IMR-90 (cell line): ENCODE data around the gene DNAJB7. TPM values are rescaled to one million over a fixed set of nuclear protein-coding genes. Genes with fewer than 3 reads are reported as not detected.
"Not testable (repeated sequence)": the region's sequence is repeated elsewhere in the genome, so short reads cannot be mapped to it uniquely, and the experiment has no call there.

Source experiments
- ATAC-seq: fragments of 200-7000 bp; cut with Tn5 transposase; 2 replicates; pipeline ENCODE4 v1.9.1; 2020; ENCODE audit warnings: low read depth, mild to moderate bottlenecking, moderate library complexity
- BruUV-seq: library from RNA; stranded (reverse); fragments of 400-500 nt; replicated peaks from 2 replicates; lab custom pipeline; 2021; lab: Mats Ljungman, UMichigan
- CTCF ChIA-PET: fragments of 300-600 bp; formaldehyde crosslinking; extraction: SDS; loops from one replicate; lab custom pipeline; 2021; ENCODE audit warnings: antibody characterized with exemption; lab: Yijun Ruan, JAX
- POLR2A ChIA-PET: fragments of 300-600 bp; sonication (Branson Sonifier 250); formaldehyde crosslinking; loops from one replicate; lab custom pipeline; 2022; ENCODE audit warnings: antibody characterized with exemption; ENCODE audit not compliant: unreplicated experiment; lab: Charles Lee
- DNase-seq: peaks from one replicate; pipeline ENCODE4 v3.0.0; 2013
- H2AFZ ChIP-seq: replicated peaks from 2 replicates; pipeline ENCODE3; 2013; ENCODE audit warnings: low read length, mild to moderate bottlenecking; ENCODE audit not compliant: poor library complexity
- H2AK5ac ChIP-seq: 2 replicates; pipeline ENCODE4 v1.6.1; 2013; ENCODE audit warnings: low read depth, low read length, inconsistent platforms
- H2AK9ac ChIP-seq: replicated peaks from 2 replicates; pipeline ENCODE3; 2013; ENCODE audit warnings: mild to moderate bottlenecking, low read depth, low read length, moderate library complexity; ENCODE audit not compliant: poor library complexity
- H2BK120ac ChIP-seq: 2 replicates; pipeline ENCODE4 v1.6.1; 2013; ENCODE audit warnings: low read depth, low read length, inconsistent platforms
- H2BK15ac ChIP-seq: 3 replicates; pipeline ENCODE4 v1.6.1; 2013; ENCODE audit warnings: low read depth, low read length, inconsistent platforms
- H2BK20ac ChIP-seq: 2 replicates; pipeline ENCODE4 v1.6.1; 2013; ENCODE audit warnings: low read depth, mild to moderate bottlenecking, inconsistent platforms, low read length, moderate library complexity
- H2BK5ac ChIP-seq: 2 replicates; pipeline ENCODE4 v1.6.1; 2013; ENCODE audit warnings: mild to moderate bottlenecking, low read depth, low read length, inconsistent platforms; ENCODE audit not compliant: poor library complexity, severe bottlenecking
- H3K14ac ChIP-seq: replicated peaks from 2 replicates; pipeline ENCODE4 v1.6.1; 2013; ENCODE audit warnings: low read depth, low read length, inconsistent platforms
- H3K18ac ChIP-seq: 2 replicates; pipeline ENCODE4 v1.6.1; 2013; ENCODE audit warnings: low read depth, low read length, control low read depth
- H3K23ac ChIP-seq: 2 replicates; pipeline ENCODE4 v1.6.1; 2013; ENCODE audit warnings: low read depth, low read length, inconsistent platforms
- H3K27ac ChIP-seq: 2 replicates; pipeline ENCODE4 v1.5.1; 2013; ENCODE audit warnings: mild to moderate bottlenecking, control low read depth, low read length; ENCODE audit not compliant: insufficient read depth
- H3K27me3 ChIP-seq: 2 replicates; pipeline ENCODE4 v1.6.1; 2013; ENCODE audit warnings: low read length; ENCODE audit not compliant: control insufficient read depth, insufficient read depth
- H3K36me3 ChIP-seq: 2 replicates; pipeline ENCODE4 v1.6.1; 2013; ENCODE audit warnings: low read length, mixed read lengths; ENCODE audit not compliant: control insufficient read depth, insufficient read depth
- H3K4ac ChIP-seq: 2 replicates; pipeline ENCODE4 v1.6.1; 2013; ENCODE audit warnings: low read depth, low read length, inconsistent platforms
- H3K4me1 ChIP-seq: 2 replicates; pipeline ENCODE4 v1.6.1; 2013; ENCODE audit warnings: low read length, mixed read lengths; ENCODE audit not compliant: control insufficient read depth, insufficient read depth
- H3K4me2 ChIP-seq: 2 replicates; pipeline ENCODE4 v1.6.1; 2013; ENCODE audit warnings: low read depth, mild to moderate bottlenecking, control low read depth, low read length, moderate library complexity
- H3K4me3 ChIP-seq: 2 replicates; pipeline ENCODE4 v1.5.1; 2013; ENCODE audit warnings: low read depth, mild to moderate bottlenecking, control low read depth, low read length, moderate library complexity; ENCODE audit not compliant: insufficient read depth
- H3K56ac ChIP-seq: 2 replicates; pipeline ENCODE4 v1.6.1; 2013; ENCODE audit warnings: low read length, inconsistent platforms; ENCODE audit not compliant: insufficient read depth; ENCODE audit errors: extremely low read depth
- H3K79me1 ChIP-seq, 2 experiments: 2 replicates each; pipeline ENCODE4 v1.6.1; 2013; ENCODE audit warnings: low read length in 2 of 2, inconsistent platforms in 1 of 2, low read depth in 1 of 2
- H3K9ac ChIP-seq: 2 replicates; pipeline ENCODE4 v1.6.1; 2013; ENCODE audit warnings: low read depth, low read length, control low read depth
- H3K9me1 ChIP-seq: 2 replicates; pipeline ENCODE4 v1.6.1; 2013; ENCODE audit warnings: low read length, inconsistent platforms; ENCODE audit not compliant: insufficient read depth
- H3K9me3 ChIP-seq: 2 replicates; pipeline ENCODE4 v1.6.1; 2013; ENCODE audit warnings: low read length; ENCODE audit not compliant: control insufficient read depth, insufficient read depth
- H4K20me1 ChIP-seq: 2 replicates; pipeline ENCODE4 v1.6.1; 2013; ENCODE audit warnings: low read length, inconsistent platforms; ENCODE audit not compliant: insufficient read depth
- H4K5ac ChIP-seq: 2 replicates; pipeline ENCODE4 v1.6.1; 2013; ENCODE audit warnings: mild to moderate bottlenecking, low read depth, low read length, control low read depth
- H4K8ac ChIP-seq, 2 experiments: 2 replicates each; pipeline ENCODE4 v1.6.1; 2013; ENCODE audit warnings: low read depth in 2 of 2, low read length in 2 of 2, control low read depth in 1 of 2, inconsistent platforms in 1 of 2
- H4K91ac ChIP-seq: 2 replicates; pipeline ENCODE4 v1.6.1; 2013; ENCODE audit warnings: low read depth, low read length, inconsistent platforms; ENCODE audit not compliant: insufficient read depth
- CHD1 ChIP-seq: IDR thresholded peaks from 2 replicates; pipeline ENCODE4 v1.6.1; 2012; ENCODE audit warnings: low read depth, low read length, improper control_type of control experiment
- WGBS, 2 experiments: methylation state at CpG; one replicate each; pipeline versions ENCODE4 v1.1.5 to v1.1.7; 2013; ENCODE audit warnings: missing lambda C conversion rate in 2 of 2; ENCODE audit not compliant: insufficient read length in 1 of 2; ENCODE audit errors: extremely low coverage in 2 of 2; 5-methylcytosine and 5-hydroxymethylcytosine counted together
- dilution Hi-C: fragments of 300-500 bp; cut with HindIII; formaldehyde crosslinking; loops from one replicate; pipeline ENCODE4 v1.14.3; 2018; ENCODE audit warnings: low sequenced_read_pairs; ENCODE audit not compliant: unreplicated experiment
- in situ Hi-C: fragments of 300-500 bp; cut with MboI; formaldehyde crosslinking; loops from 3 replicates; pipeline ENCODE4 v1.14.3; 2019; ENCODE audit warnings: low sequenced_read_pairs, inconsistent platforms, mixed read lengths
- intact Hi-C: fragments of 100-400 bp; cut with micrococcal nuclease; formaldehyde crosslinking; loops from 2 replicates; pipeline ENCODE4 v1.10.0; 2022
- polyA plus RNA-seq, 3 experiments: library from polyadenylated mRNA; depleted of rRNA; stranded (reverse); fragments of >200 nt; gene quantifications; 2 replicates each; pipeline ENCODE4 v1.2.3, GENCODE V29; 2012; ENCODE audit warnings: low replicate concordance in 1 of 3
- total RNA-seq: library from RNA; depleted of rRNA; stranded (reverse); fragments of >200 nt; gene quantifications from 2 replicates; pipeline ENCODE4 v1.2.3, GENCODE V29; 2012

Gene DNAJB7
- total and polyA plus RNA-seq, 2 of the 4 experiments (the other 2 are of a cell fraction) = not detected

DNA sequence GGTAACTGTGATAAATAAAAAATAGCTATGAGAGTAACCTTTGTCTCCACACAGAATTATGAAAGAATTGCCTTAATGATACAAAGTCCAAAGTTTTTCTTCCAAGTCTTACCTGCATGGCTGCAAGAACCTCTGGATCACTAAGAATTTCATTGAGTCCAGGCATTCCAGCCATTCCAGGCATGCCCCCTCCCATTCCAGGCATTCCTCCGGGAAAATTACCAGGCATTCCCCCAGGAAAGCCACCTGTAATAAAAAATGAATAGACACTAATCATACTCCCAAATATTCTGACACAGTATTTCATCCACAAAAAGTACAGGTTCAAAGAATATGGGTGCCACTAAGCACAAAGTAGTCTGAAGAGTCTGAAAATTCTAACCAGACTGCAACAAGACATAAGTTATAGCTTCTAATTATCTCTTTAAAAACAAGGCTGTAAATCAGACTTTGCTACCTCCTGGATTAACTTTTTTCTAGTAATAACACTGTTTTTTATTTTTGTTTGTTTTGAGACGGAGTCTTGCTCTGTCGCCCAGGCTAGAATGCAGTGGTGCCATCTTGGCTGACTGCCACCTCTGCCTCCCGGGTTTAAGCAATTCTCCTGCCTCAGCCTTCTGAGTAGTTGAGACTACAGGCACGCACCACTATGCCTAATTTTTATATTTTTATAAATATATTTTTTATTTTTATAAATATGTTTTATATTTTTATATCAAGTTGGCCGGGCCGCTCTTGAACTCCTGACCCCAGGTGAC is 34.8 kb downstream of the DNAJB7 start (continued):
- TF ChIP-seq CHD1 = no peak

DNA sequence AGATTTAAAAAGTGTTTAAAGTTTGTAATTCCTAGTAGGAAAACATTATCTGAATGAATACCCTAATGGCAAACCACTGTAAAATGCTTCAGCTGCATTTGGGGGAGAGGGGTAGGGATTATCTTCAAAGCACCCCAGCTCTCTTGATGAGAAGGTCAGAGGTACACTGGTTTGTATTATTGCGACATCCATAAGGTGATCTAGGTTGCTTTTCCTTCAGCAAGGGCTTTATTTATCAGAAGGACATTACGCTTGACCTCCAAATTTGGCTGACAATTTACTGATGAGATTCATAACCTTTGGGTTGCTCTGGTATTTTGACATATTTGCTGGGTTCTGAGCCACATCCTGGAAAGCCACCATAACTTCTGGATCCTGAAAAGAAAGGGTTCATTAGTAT is 35.6 kb downstream of the DNAJB7 start:
- H3K9me1 ChIP-seq, H3K4me1 ChIP-seq, H3K9ac ChIP-seq, H3K18ac ChIP-seq, DNase-seq, H4K5ac ChIP-seq, H2BK120ac ChIP-seq, POLR2A ChIA-PET, H4K91ac ChIP-seq, H2AFZ ChIP-seq, H2AK5ac ChIP-seq, H2BK20ac ChIP-seq, H3K4me2 ChIP-seq, H2BK15ac ChIP-seq, H2BK5ac ChIP-seq, H4K20me1 ChIP-seq, in situ Hi-C loops, H3K4ac ChIP-seq, H3K27ac ChIP-seq, H3K79me1 ChIP-seq, H3K9me3 ChIP-seq, H3K14ac ChIP-seq, dilution Hi-C loops, H2AK9ac ChIP-seq, H3K23ac ChIP-seq, H3K56ac ChIP-seq, H3K4me3 ChIP-seq, H3K27me3 ChIP-seq, ATAC-seq, H4K8ac ChIP-seq: not testable (repeated sequence)
- CTCF ChIA-PET = interaction anchor here (0.7 kb wide), 1 partner anchor 34 kb away, joined by 7 read pairs; no protein-coding TSS in a partner anchor
- TSS peak; percentile 90 for BruUV-seq
- WGBS, 2 experiments = no CpG with 5 or more reads among the region's 2 CpGs
- intact Hi-C loops = loop anchor here (10.0 kb wide), 1 partner anchor 329 kb away; no protein-coding TSS in a partner anchor
- peaks cover 21% of the 10 kb centered on the region for H3K36me3 ChIP-seq
